T-helper 17 cell (primary cell): ENCODE results near the gene PADI2. TPM values are rescaled to one million over a fixed set of nuclear protein-coding genes. Genes with fewer than 3 reads are reported as not detected.
A peak's percentile ranks its signal among the peaks of the same experiment; 100 is the strongest.

Source experiments
- ATAC-seq: fragments of 150-1000 bp; cut with Tn5 transposase; 2 replicates; pipeline ENCODE4 v1.10.0; 2021; ENCODE audit warnings: mild to moderate bottlenecking, moderate library complexity
- DNase-seq, 3 donors: peaks; one replicate each; pipeline versions ENCODE4 v3.0.0 to v3.0.0-alpha.2; 2020 to 2021
- H3K9me3 ChIP-seq: one replicate; pipeline ENCODE4 v1.7.0; 2013; ENCODE audit warnings: low read length, mild to moderate bottlenecking; ENCODE audit not compliant: control insufficient read depth, poor library complexity, severe bottlenecking
- H3K27ac Mint-ChIP-seq: one replicate; pipeline ENCODE4 v1.8.0; 2022; ENCODE audit warnings: mild to moderate bottlenecking, moderate library complexity, mixed read lengths
- H3K27me3 Mint-ChIP-seq: one replicate; pipeline ENCODE4 v1.8.0; 2022; ENCODE audit warnings: mixed read lengths
- H3K36me3 Mint-ChIP-seq: one replicate; pipeline ENCODE4 v1.8.0; 2022; ENCODE audit warnings: low read depth, mixed read lengths
- H3K4me1 Mint-ChIP-seq: one replicate; pipeline ENCODE4 v1.8.0; 2022; ENCODE audit warnings: mild to moderate bottlenecking, mixed read lengths
- H3K4me3 Mint-ChIP-seq: one replicate; pipeline ENCODE4 v1.8.0; 2022; ENCODE audit warnings: mild to moderate bottlenecking, moderate library complexity, mixed read lengths
- total RNA-seq, 4 donors: library from RNA in 2 of 4; stranded (reverse) in 2 of 4; gene quantifications; one replicate each; pipeline ENCODE4 v1.2.3 and lab custom pipeline; 2022 to 2026

Gene PADI2
- total RNA-seq, 2 donors from 2014 or later, result 0.23 to 0.57 TPM

GRCh38 chr1:17045150-17045549, 74.1 kb downstream of the PADI2 start:
- peaks cover 2% of the 10 kb centered on the region for H3K36me3 Mint-ChIP-seq
- H3K27ac Mint-ChIP-seq, result peak overlapping the region; percentile 68
- no peak overlapping the region for H3K4me3 Mint-ChIP-seq
- no peak for DNase-seq
- H3K27me3 Mint-ChIP-seq, result no peaks in the 10 kb centered on the region
- ATAC-seq, result no peak
- no peaks in the 10 kb centered on the region for H3K9me3 ChIP-seq
- peaks cover 9% of the 10 kb centered on the region for H3K4me1 Mint-ChIP-seq

GRCh38 chr1:17043676-17044075, 75.6 kb downstream of the PADI2 start:
- Mint-ChIP-seq H3K4me1 (peaks cover 9% of the 10 kb centered on the region), H3K27me3 (no peaks in the 10 kb centered on the region), H3K36me3 (peaks cover 2% of the 10 kb centered on the region), H3K4me3 (no peak overlapping the region), H3K27ac (peak overlapping the region; percentile 66)
- no peak for ATAC-seq
- no peak for DNase-seq
- H3K9me3 ChIP-seq, result no peaks in the 10 kb centered on the region

GRCh38 chr1:17040135-17040534, 79.1 kb downstream of the PADI2 start:
- Mint-ChIP-seq H3K4me3 (no peak overlapping the region), H3K27me3 (no peaks in the 10 kb centered on the region), H3K36me3 (peaks cover 6% of the 10 kb centered on the region), H3K27ac (no peak overlapping the region), H3K4me1 (peaks cover 9% of the 10 kb centered on the region)
- H3K9me3 ChIP-seq, result no peaks in the 10 kb centered on the region
- ATAC-seq (no peak), DNase-seq (no peak)

- H3K4me1 Mint-ChIP-seq, result peaks cover 6% of the 10 kb centered on the region
- ATAC-seq (no peak), DNase-seq (no peak)
- H3K27me3 Mint-ChIP-seq, result no peaks in the 10 kb centered on the region
- peaks cover 6% of the 10 kb centered on the region for H3K36me3 Mint-ChIP-seq
- no peak overlapping the region for H3K27ac Mint-ChIP-seq
- H3K9me3 ChIP-seq, result no peaks in the 10 kb centered on the region
- no peak overlapping the region for H3K4me3 Mint-ChIP-seq
These were observed 79.7 kb downstream of the PADI2 start for GRCh38 chr1:17039522-17039921.

GRCh38 chr1:17033481-17033880, 85.8 kb downstream of the PADI2 start:
- DNase-seq (no peak), ATAC-seq (no peak)
- Mint-ChIP-seq H3K4me1 (peaks cover 4% of the 10 kb centered on the region), H3K27ac (no peak overlapping the region), H3K27me3 (no peaks in the 10 kb centered on the region), H3K4me3 (no peak overlapping the region), H3K36me3 (peaks cover 4% of the 10 kb centered on the region)
- no peaks in the 10 kb centered on the region for H3K9me3 ChIP-seq

- Mint-ChIP-seq H3K27me3 (no peaks in the 10 kb centered on the region), H3K36me3 (peaks cover under 1% of the 10 kb centered on the region), H3K4me1 (peaks cover 3% of the 10 kb centered on the region), H3K27ac (no peak overlapping the region), H3K4me3 (no peak overlapping the region)
- DNase-seq, result no peak
- H3K9me3 ChIP-seq, result no peaks in the 10 kb centered on the region
- ATAC-seq, result no peak
These were observed 86.5 kb downstream of the PADI2 start for GRCh38 chr1:17032741-17033140.

- Mint-ChIP-seq H3K4me1 (peaks cover 3% of the 10 kb centered on the region), H3K27me3 (no peaks in the 10 kb centered on the region), H3K4me3 (no peak overlapping the region), H3K27ac (no peak overlapping the region), H3K36me3 (peaks cover 3% of the 10 kb centered on the region)
- DNase-seq (no peak), ATAC-seq (no peak)
- no peaks in the 10 kb centered on the region for H3K9me3 ChIP-seq
These were observed 87.8 kb downstream of the PADI2 start for GRCh38 chr1:17031436-17031835.

- H3K9me3 ChIP-seq, result no peaks in the 10 kb centered on the region
- Mint-ChIP-seq H3K36me3 (peaks cover 3% of the 10 kb centered on the region), H3K27ac (peak overlapping the region; percentile 14), H3K4me1 (peaks cover 3% of the 10 kb centered on the region), H3K4me3 (no peak overlapping the region), H3K27me3 (no peaks in the 10 kb centered on the region)
- DNase-seq (no peak), ATAC-seq (no peak)
These were observed 89.0 kb downstream of the PADI2 start for GRCh38 chr1:17030206-17030605.

GRCh38 chr1:17028662-17029188, 90.5 kb downstream of the PADI2 start:
- Mint-ChIP-seq H3K27ac (peak overlapping the region; percentile 14), H3K4me3 (no peak overlapping the region), H3K27me3 (no peaks in the 10 kb centered on the region), H3K4me1 (peaks cover 3% of the 10 kb centered on the region), H3K36me3 (peaks cover 3% of the 10 kb centered on the region)
- no peaks in the 10 kb centered on the region for H3K9me3 ChIP-seq
- ATAC-seq, result no peak
- DNase-seq, result no peak

GRCh38 chr1:17027900-17028299, 91.4 kb downstream of the PADI2 start:
- no peaks in the 10 kb centered on the region for H3K9me3 ChIP-seq
- peaks cover 3% of the 10 kb centered on the region for H3K4me1 Mint-ChIP-seq
- DNase-seq (no peak), ATAC-seq (no peak)
- H3K27me3 Mint-ChIP-seq, result no peaks in the 10 kb centered on the region
- peaks cover 3% of the 10 kb centered on the region for H3K36me3 Mint-ChIP-seq
- peak overlapping the region; percentile 47 for H3K27ac Mint-ChIP-seq
- H3K4me3 Mint-ChIP-seq, result no peak overlapping the region

- ATAC-seq (no peak), DNase-seq (no peak)
- H3K4me3 Mint-ChIP-seq, result no peak overlapping the region
- peaks cover 3% of the 10 kb centered on the region for H3K36me3 Mint-ChIP-seq
- peaks cover 3% of the 10 kb centered on the region for H3K4me1 Mint-ChIP-seq
- no peaks in the 10 kb centered on the region for H3K27me3 Mint-ChIP-seq
- no peak overlapping the region for H3K27ac Mint-ChIP-seq
- H3K9me3 ChIP-seq, result no peaks in the 10 kb centered on the region
These were observed 91.8 kb downstream of the PADI2 start for GRCh38 chr1:17027403-17027802.

GRCh38 chr1:17024721-17025120, 94.5 kb downstream of the PADI2 start:
- ATAC-seq (no peak), DNase-seq (no peak)
- peaks cover 3% of the 10 kb centered on the region for H3K36me3 Mint-ChIP-seq
- no peaks in the 10 kb centered on the region for H3K27me3 Mint-ChIP-seq
- peak overlapping the region; percentile 56 for H3K27ac Mint-ChIP-seq
- no peaks in the 10 kb centered on the region for H3K9me3 ChIP-seq
- H3K4me3 Mint-ChIP-seq, result peak overlapping the region; percentile 45
- peaks cover 3% of the 10 kb centered on the region for H3K4me1 Mint-ChIP-seq

GRCh38 chr1:17023573-17023972, 95.7 kb downstream of the PADI2 start:
- H3K36me3 Mint-ChIP-seq, result peaks cover 3% of the 10 kb centered on the region
- H3K27me3 Mint-ChIP-seq, result no peaks in the 10 kb centered on the region
- ATAC-seq (no peak), DNase-seq (no peak)
- no peaks in the 10 kb centered on the region for H3K9me3 ChIP-seq
- no peak overlapping the region for H3K4me3 Mint-ChIP-seq
- peak overlapping the region; percentile 56 for H3K27ac Mint-ChIP-seq
- peaks cover 6% of the 10 kb centered on the region for H3K4me1 Mint-ChIP-seq

GRCh38 chr1:17023102-17023501, 96.1 kb downstream of the PADI2 start:
- DNase-seq (no peak), ATAC-seq (no peak)
- H3K36me3 Mint-ChIP-seq, result peaks cover 3% of the 10 kb centered on the region
- H3K4me1 Mint-ChIP-seq, result peaks cover 2% of the 10 kb centered on the region
- no peaks in the 10 kb centered on the region for H3K9me3 ChIP-seq
- H3K27ac Mint-ChIP-seq, result peak overlapping the region; percentile 56
- no peak overlapping the region for H3K4me3 Mint-ChIP-seq
- H3K27me3 Mint-ChIP-seq, result no peaks in the 10 kb centered on the region
